Mesendoderm (in vitro differentiated cells): Measurements from ENCODE around the gene NUP35.

Experiments
- DNase-seq: peaks from one replicate; pipeline ENCODE4 v3.0.0; 2013
- H2AK5ac ChIP-seq: 2 replicates; pipeline ENCODE4 v1.6.1; 2013; ENCODE audit warnings: low read length, inconsistent platforms
- H2BK120ac ChIP-seq: 2 replicates; pipeline ENCODE4 v1.6.1; 2013; ENCODE audit warnings: low read depth, mild to moderate bottlenecking, low read length, moderate library complexity, mixed read lengths
- H2BK15ac ChIP-seq: replicated peaks from 2 replicates; pipeline ENCODE4 v1.6.1; 2013; ENCODE audit warnings: low read depth, mild to moderate bottlenecking, moderate library complexity
- H2BK5ac ChIP-seq: 2 replicates; pipeline ENCODE4 v1.6.1; 2013; ENCODE audit warnings: low read length, inconsistent platforms
- H3K18ac ChIP-seq: 2 replicates; pipeline ENCODE4 v1.6.1; 2013; ENCODE audit warnings: mild to moderate bottlenecking, low read length, mixed read lengths
- H3K23ac ChIP-seq: one replicate; pipeline ENCODE4 v1.6.1; 2013; ENCODE audit warnings: low read length
- H3K27ac ChIP-seq: 2 replicates; pipeline ENCODE4 v1.5.1; 2013; ENCODE audit warnings: low read depth, mild to moderate bottlenecking, inconsistent platforms, low read length, moderate library complexity
- H3K27me3 ChIP-seq: 2 replicates; pipeline ENCODE4 v1.6.1; 2013; ENCODE audit warnings: low read length, control low read depth, mild to moderate bottlenecking, inconsistent platforms; ENCODE audit not compliant: insufficient read depth, poor library complexity
- H3K36me3 ChIP-seq: 2 replicates; pipeline ENCODE4 v1.6.1; 2013; ENCODE audit warnings: low read length, inconsistent platforms; ENCODE audit not compliant: control insufficient read depth, insufficient read depth
- H3K4ac ChIP-seq: one replicate; pipeline ENCODE4 v1.6.1; 2013; ENCODE audit warnings: low read depth, mild to moderate bottlenecking, low read length, moderate library complexity
- H3K4me1 ChIP-seq: 2 replicates; pipeline ENCODE4 v1.6.1; 2013; ENCODE audit warnings: low read depth, low read length, inconsistent platforms; ENCODE audit not compliant: control insufficient read depth
- H3K4me2 ChIP-seq: 2 replicates; pipeline ENCODE4 v1.6.1; 2013; ENCODE audit warnings: low read length
- H3K4me3 ChIP-seq: 2 replicates; pipeline ENCODE4 v1.5.1; 2013; ENCODE audit warnings: mild to moderate bottlenecking, low read length
- H3K56ac ChIP-seq: one replicate; pipeline ENCODE4 v1.6.1; 2013; ENCODE audit warnings: low read length
- H3K79me1 ChIP-seq: 2 replicates; pipeline ENCODE4 v1.6.1; 2013; ENCODE audit warnings: low read length, inconsistent platforms
- H3K79me2 ChIP-seq: 2 replicates; pipeline ENCODE4 v1.6.1; 2013; ENCODE audit warnings: mild to moderate bottlenecking, low read length; ENCODE audit not compliant: control insufficient read depth, insufficient read depth
- H3K9ac ChIP-seq: 2 replicates; pipeline ENCODE4 v1.6.1; 2013; ENCODE audit warnings: low read length, inconsistent platforms
- H4K5ac ChIP-seq: one replicate; pipeline ENCODE4 v1.6.1; 2013; ENCODE audit warnings: low read length
- H4K8ac ChIP-seq: one replicate; pipeline ENCODE4 v1.6.1; 2013; ENCODE audit warnings: low read depth, mild to moderate bottlenecking, control low read depth, low read length, moderate library complexity
- WGBS: extraction: QIAGEN DNeasy Blood & Tissue Kit; methylation state at CpG from one replicate; pipeline ENCODE4 v1.1.7; 2013; ENCODE audit warnings: low lambda C conversion rate, missing lambda C conversion rate; ENCODE audit not compliant: insufficient coverage; ENCODE audit errors: extremely low coverage; 5-methylcytosine and 5-hydroxymethylcytosine counted together

Gene NUP35

DNA sequence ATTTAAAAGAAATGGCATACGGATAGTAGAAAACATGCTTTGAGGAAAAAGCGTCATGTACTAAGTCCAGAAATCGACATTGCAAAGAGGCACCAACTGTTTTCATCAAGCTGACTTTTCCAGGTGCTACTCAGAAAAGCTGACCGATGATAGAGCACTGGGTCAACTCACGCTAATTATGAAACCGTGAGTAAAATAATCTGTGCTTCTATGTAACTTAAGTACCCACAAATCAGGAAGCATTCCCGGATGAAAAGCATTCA, 353 bp upstream of the NUP35 start:
- H3K9ac ChIP-seq: peak overlapping the region; percentile 82
- H3K4ac ChIP-seq: peak overlapping the region; percentile 46
- H3K79me2 ChIP-seq: peaks cover 30% of the 10 kb centered on the region
- H2BK15ac ChIP-seq: no peak overlapping the region
- H2AK5ac ChIP-seq: no peak overlapping the region
- H3K18ac ChIP-seq: no peak overlapping the region
- H3K27ac ChIP-seq: no peak overlapping the region
- H3K23ac ChIP-seq: no peak overlapping the region
- no peak overlapping the region for H2BK120ac ChIP-seq
- H2BK5ac ChIP-seq: no peak overlapping the region
- peak overlapping the region; percentile 63 for H3K4me2 ChIP-seq
- DNase-seq: no peak
- WGBS: no CpG with 5 or more reads among the region's 7 CpGs
- H3K79me1 ChIP-seq: no peaks in the 10 kb centered on the region
- peak overlapping the region; percentile 61 for H3K4me3 ChIP-seq
- no peaks in the 10 kb centered on the region for H3K27me3 ChIP-seq
- H4K5ac ChIP-seq: no peak overlapping the region
- H3K36me3 ChIP-seq: no peaks in the 10 kb centered on the region
- peaks cover 2% of the 10 kb centered on the region for H3K4me1 ChIP-seq
- peak overlapping the region; percentile 89 for H3K56ac ChIP-seq
- no peak overlapping the region for H4K8ac ChIP-seq

DNA sequence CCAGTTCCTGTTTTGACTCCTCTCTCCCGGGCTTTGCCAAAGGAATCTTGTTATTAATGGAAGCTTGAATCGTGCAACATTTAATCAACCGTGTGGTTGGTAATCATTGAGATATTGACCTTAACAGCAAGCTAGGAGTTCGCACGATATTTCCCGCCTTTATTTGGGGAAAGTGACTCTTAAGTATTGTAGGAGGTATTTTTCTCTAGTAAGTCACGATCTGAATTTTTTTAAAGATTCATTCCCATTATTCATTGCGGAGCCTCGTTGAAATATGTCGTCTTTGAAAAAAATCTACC, 663 bp downstream of the NUP35 start:
- no peak for DNase-seq
- no peak overlapping the region for H2BK120ac ChIP-seq
- H3K4ac ChIP-seq: no peak overlapping the region
- peak overlapping the region; percentile 89 for H3K56ac ChIP-seq
- WGBS: no CpG with 5 or more reads among the region's 10 CpGs
- peak overlapping the region; percentile 86 for H3K9ac ChIP-seq
- H3K23ac ChIP-seq: no peak overlapping the region
- no peak overlapping the region for H4K5ac ChIP-seq
- H2BK15ac ChIP-seq: no peak overlapping the region
- H3K18ac ChIP-seq: no peak overlapping the region
- peaks cover 34% of the 10 kb centered on the region for H3K79me2 ChIP-seq
- no peak overlapping the region for H4K8ac ChIP-seq
- H3K27me3 ChIP-seq: no peaks in the 10 kb centered on the region
- no peak overlapping the region for H3K27ac ChIP-seq
- peak overlapping the region; percentile 64 for H3K4me2 ChIP-seq
- no peak overlapping the region for H2BK5ac ChIP-seq
- peak overlapping the region; percentile 76 for H3K4me3 ChIP-seq
- no peaks in the 10 kb centered on the region for H3K79me1 ChIP-seq
- H3K36me3 ChIP-seq: no peaks in the 10 kb centered on the region
- H2AK5ac ChIP-seq: no peak overlapping the region
- peaks cover 2% of the 10 kb centered on the region for H3K4me1 ChIP-seq

DNA sequence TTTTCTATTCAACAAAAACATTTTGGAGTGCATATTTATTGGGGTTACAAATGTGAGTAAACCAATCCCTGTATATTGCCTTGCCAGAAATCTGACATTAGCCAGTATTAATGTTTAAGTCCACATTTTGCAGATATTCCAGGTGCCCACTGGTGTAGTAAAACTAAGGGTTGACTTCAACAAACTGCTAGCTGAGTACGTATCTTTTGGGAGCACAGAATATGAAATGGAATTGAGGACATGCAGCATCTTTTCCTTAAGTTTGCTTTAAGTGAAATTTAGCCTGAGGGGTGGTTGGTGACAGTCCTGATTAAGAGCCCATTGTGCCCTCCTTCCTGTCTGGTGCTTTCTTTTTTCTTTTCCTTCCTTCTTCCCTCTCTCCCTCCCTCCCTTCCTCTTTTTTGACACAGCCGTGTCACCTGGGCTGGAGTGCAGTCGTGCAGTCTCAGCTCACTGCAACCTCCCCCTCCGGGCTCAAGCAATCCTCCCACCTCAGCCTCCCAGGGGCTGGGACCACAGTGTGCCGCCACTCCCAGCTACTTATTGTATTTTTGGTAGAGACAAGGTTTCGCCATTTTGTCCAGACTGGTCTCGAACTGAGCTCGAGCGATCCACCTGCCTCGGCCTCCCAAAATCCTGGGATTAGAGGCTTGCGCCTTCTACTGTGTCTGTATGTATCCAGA, 1.6 kb downstream of the NUP35 start:
- H3K4me2 ChIP-seq: peak overlapping the region; percentile 62
- H2AK5ac ChIP-seq: no peak overlapping the region
- peaks cover 2% of the 10 kb centered on the region for H3K4me1 ChIP-seq
- WGBS: no CpG with 5 or more reads among the region's 11 CpGs
- no peak overlapping the region for H3K4me3 ChIP-seq
- H4K5ac ChIP-seq: no peak overlapping the region
- no peak overlapping the region for H3K4ac ChIP-seq
- H3K56ac ChIP-seq: peak overlapping the region; percentile 64
- no peak overlapping the region for H4K8ac ChIP-seq
- peaks cover 38% of the 10 kb centered on the region for H3K79me2 ChIP-seq
- no peak overlapping the region for H2BK120ac ChIP-seq
- H3K27me3 ChIP-seq: no peaks in the 10 kb centered on the region
- H3K36me3 ChIP-seq: no peaks in the 10 kb centered on the region
- no peak overlapping the region for H3K18ac ChIP-seq
- H3K9ac ChIP-seq: peak overlapping the region; percentile 49
- no peak overlapping the region for H3K23ac ChIP-seq
- H2BK5ac ChIP-seq: no peak overlapping the region
- H2BK15ac ChIP-seq: no peak overlapping the region
- peaks cover under 1% of the 10 kb centered on the region for H3K79me1 ChIP-seq
- peak; percentile 49 for DNase-seq
- H3K27ac ChIP-seq: no peak overlapping the region

DNA sequence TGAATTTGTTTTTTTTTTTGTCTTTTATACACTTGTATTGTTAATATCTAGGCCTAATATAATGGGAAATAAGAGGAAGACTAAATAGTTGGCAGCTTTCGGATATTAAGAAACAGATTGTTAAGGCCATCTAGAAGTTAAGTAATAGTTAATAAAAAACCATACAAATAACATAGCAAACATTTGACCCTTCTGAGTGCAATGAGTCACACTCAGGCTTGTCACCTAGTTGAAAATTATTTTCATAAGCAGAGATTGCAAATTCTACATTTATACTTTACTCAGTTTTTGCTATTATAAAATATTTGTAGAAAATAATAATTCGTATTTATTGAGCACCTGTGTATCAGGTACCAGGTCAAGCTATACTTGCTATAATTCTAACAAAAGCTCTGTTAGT, 2.4 kb downstream of the NUP35 start:
- H2BK5ac ChIP-seq: no peak overlapping the region
- DNase-seq: no peak
- no peak overlapping the region for H3K27ac ChIP-seq
- H2BK120ac ChIP-seq: no peak overlapping the region
- H3K27me3 ChIP-seq: no peaks in the 10 kb centered on the region
- no peak overlapping the region for H3K4me2 ChIP-seq
- H2AK5ac ChIP-seq: no peak overlapping the region
- H3K56ac ChIP-seq: no peak overlapping the region
- H3K36me3 ChIP-seq: no peaks in the 10 kb centered on the region
- H3K79me2 ChIP-seq: peaks cover 42% of the 10 kb centered on the region
- H2BK15ac ChIP-seq: no peak overlapping the region
- H3K4ac ChIP-seq: no peak overlapping the region
- H3K4me3 ChIP-seq: no peak overlapping the region
- no CpG with 5 or more reads among the region's 2 CpGs for WGBS
- H3K4me1 ChIP-seq: peaks cover 2% of the 10 kb centered on the region
- no peak overlapping the region for H3K18ac ChIP-seq
- H3K79me1 ChIP-seq: peaks cover 2% of the 10 kb centered on the region
- no peak overlapping the region for H3K23ac ChIP-seq
- no peak overlapping the region for H3K9ac ChIP-seq
- no peak overlapping the region for H4K8ac ChIP-seq
- no peak overlapping the region for H4K5ac ChIP-seq

DNA sequence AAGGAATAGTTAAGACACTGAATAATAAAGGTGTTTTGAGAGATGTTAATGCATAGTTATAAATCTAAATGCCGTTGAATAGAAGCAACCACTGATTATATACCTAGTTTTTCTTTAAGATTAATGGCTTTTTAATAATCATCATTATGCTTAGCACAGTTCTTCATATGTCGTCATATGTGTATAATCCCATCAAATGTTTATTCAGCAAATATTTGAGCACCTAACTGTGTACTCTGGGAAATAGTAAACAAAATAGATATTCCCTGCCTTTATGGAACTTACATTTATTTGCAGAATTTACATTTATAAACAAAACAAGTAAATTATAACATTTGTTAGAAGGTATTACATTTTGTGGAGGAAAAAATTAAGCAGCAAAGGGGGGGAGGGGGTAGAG, 9.8 kb downstream of the NUP35 start:
- no peaks in the 10 kb centered on the region for H3K27me3 ChIP-seq
- H3K79me1 ChIP-seq: peaks cover 9% of the 10 kb centered on the region
- no peak overlapping the region for H4K5ac ChIP-seq
- no peak overlapping the region for H3K18ac ChIP-seq
- H2BK120ac ChIP-seq: no peak overlapping the region
- H3K36me3 ChIP-seq: no peaks in the 10 kb centered on the region
- DNase-seq: no peak
- no peak overlapping the region for H3K4me2 ChIP-seq
- WGBS: no CpG with 5 or more reads among the region's 2 CpGs
- no peak overlapping the region for H3K9ac ChIP-seq
- H3K4me3 ChIP-seq: no peak overlapping the region
- H4K8ac ChIP-seq: no peak overlapping the region
- H2BK15ac ChIP-seq: no peak overlapping the region
- no peak overlapping the region for H3K4ac ChIP-seq
- H2BK5ac ChIP-seq: no peak overlapping the region
- H3K79me2 ChIP-seq: peaks cover 30% of the 10 kb centered on the region
- H3K56ac ChIP-seq: no peak overlapping the region
- no peak overlapping the region for H3K27ac ChIP-seq
- no peak overlapping the region for H2AK5ac ChIP-seq
- no peaks in the 10 kb centered on the region for H3K4me1 ChIP-seq
- no peak overlapping the region for H3K23ac ChIP-seq

DNA sequence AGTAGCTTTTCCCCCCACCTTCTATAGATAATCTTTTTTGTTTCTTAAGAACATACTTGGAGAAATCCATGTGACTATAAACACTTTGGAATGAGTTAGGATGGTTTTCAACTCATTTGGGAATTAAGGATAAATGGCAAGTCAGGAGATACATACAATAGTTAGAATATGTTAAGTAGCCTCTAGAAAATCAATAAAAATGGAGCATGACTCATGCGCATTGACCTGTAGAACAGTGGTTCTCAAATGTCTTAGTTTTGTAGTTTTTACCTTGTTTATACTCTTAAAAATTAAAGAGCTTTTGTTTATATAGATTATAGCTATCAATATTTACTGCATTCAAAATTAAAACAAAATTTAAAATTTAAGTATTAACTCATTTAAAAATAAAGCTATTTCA, 24.7 kb downstream of the NUP35 start:
- H3K36me3 ChIP-seq: peaks cover under 1% of the 10 kb centered on the region
- no peak overlapping the region for H4K8ac ChIP-seq
- peaks cover 5% of the 10 kb centered on the region for H3K79me1 ChIP-seq
- no peak overlapping the region for H3K4me3 ChIP-seq
- no peak overlapping the region for H3K23ac ChIP-seq
- WGBS: no CpG with 5 or more reads among the region's 1 CpG
- no peak overlapping the region for H3K4me2 ChIP-seq
- no peak overlapping the region for H3K27ac ChIP-seq
- no peak overlapping the region for H2AK5ac ChIP-seq
- no peak overlapping the region for H3K56ac ChIP-seq
- H3K18ac ChIP-seq: no peak overlapping the region
- H2BK120ac ChIP-seq: no peak overlapping the region
- H3K27me3 ChIP-seq: no peaks in the 10 kb centered on the region
- DNase-seq: no peak
- peaks cover 18% of the 10 kb centered on the region for H3K79me2 ChIP-seq
- H2BK5ac ChIP-seq: no peak overlapping the region
- no peaks in the 10 kb centered on the region for H3K4me1 ChIP-seq
- H3K4ac ChIP-seq: no peak overlapping the region
- no peak overlapping the region for H4K5ac ChIP-seq
- H2BK15ac ChIP-seq: no peak overlapping the region
- H3K9ac ChIP-seq: no peak overlapping the region
